Transverse colon (tissue), 4 donors: ENCODE results near the gene SLC1A1.

Source experiments
- CTCF ChIP-seq, 5 experiments: fragments of 200-600 bp in 3 of 5; fragments of 450-650 bp in 2 of 5; sonication (generic) in 3 of 5; IDR thresholded peaks; 1 replicate in 2 of 5; 2 replicates in 3 of 5; pipeline ENCODE4 v1.5.1; 2016 to 2017; ENCODE audit warnings: antibody characterized with exemption in 5 of 5, inconsistent platforms in 3 of 5, mild to moderate bottlenecking in 2 of 5, moderate library complexity in 1 of 5
- POLR2AphosphoS5 ChIP-seq, 3 donors: sonication (generic); formaldehyde crosslinking; IDR thresholded peaks; one replicate each; pipeline ENCODE4 v1.6.1; 2016; ENCODE audit warnings: antibody characterized with exemption in 3 of 3

GRCh38 chr9:4630836-4631235 lies 140.6 kb downstream of the SLC1A1 start:
- TF ChIP-seq CTCF (IDR thresholded peaks at IDR 0.05) (no peak), POLR2AphosphoS5 (IDR thresholded peaks at IDR 0.05) (no peak)
